ENCODE data around the gene TUBGCP2.

The TUBGCP2 gene

GRCh38 chr10:133306941-133307379 lies 1.7 kb downstream of the TUBGCP2 start:
- no peak for DNase-seq (ENCODE audit: low read depth in 2 of 2, low spot score in 1 of 2)

GRCh38 chr10:133306097-133306476 lies 2.6 kb downstream of the TUBGCP2 start:
- no peak for DNase-seq (ENCODE audit: low read depth in 2 of 2, low spot score in 1 of 2)

- DNase-seq (ENCODE audit: low read depth in 2 of 2, low spot score in 1 of 2) = no peak
Observed at GRCh38 chr10:133303206-133303605, 5.5 kb downstream of the TUBGCP2 start.

- no peak for DNase-seq (ENCODE audit: low read depth in 2 of 2, low spot score in 1 of 2)
Observed at GRCh38 chr10:133302230-133302629, 6.4 kb downstream of the TUBGCP2 start.

- DNase-seq (ENCODE audit: low read depth in 2 of 2, low spot score in 1 of 2) = no peak
Observed at GRCh38 chr10:133299738-133300137, 8.9 kb downstream of the TUBGCP2 start.

- DNase-seq (ENCODE audit: low read depth in 2 of 2, low spot score in 1 of 2) = no peak
Observed at GRCh38 chr10:133299224-133299623, 9.4 kb downstream of the TUBGCP2 start.

DNA sequence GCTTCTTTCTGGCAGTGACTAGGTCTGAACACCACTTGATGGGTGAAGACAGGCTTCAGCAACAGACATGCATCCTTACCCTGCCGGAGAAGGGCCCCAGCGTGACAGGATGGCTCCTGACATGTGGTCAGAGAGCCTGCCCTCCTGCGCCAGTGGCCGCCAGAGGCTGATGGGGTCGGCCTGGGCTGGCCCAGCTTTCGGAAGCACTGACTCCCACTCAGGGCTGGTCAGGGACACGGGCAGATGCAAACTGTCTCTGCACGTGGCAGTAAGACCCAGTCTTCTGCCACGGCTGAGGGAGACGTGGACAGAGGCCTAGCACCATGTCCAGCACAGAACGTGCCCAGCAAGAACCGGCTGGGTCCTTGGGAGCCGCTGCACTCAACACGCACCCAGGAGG lies 10.2 kb downstream of the TUBGCP2 start:
- no peak for DNase-seq (ENCODE audit: low read depth in 2 of 2, low spot score in 1 of 2)

DNA sequence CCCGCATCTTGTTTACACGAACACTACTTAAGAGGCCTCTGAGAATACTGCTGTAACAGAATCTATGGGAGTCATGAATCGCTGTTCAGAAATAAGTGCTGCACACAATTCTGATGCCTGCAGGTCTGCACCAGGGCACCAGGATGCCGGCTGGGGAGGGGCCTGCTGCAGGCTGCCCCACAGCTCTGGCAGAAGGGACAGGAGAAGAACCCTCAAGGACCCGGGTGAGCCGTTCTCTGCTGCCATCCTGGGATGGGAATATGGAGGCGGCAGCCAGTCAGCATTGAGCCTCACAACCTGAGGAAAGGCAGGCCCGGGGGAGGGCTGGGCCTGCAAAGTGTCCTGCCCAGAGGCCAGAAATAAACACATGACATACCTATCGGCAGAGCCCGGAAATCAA lies 11.2 kb downstream of the TUBGCP2 start:
- DNase-seq (ENCODE audit: low read depth in 2 of 2, low spot score in 1 of 2) = no peak

- DNase-seq (ENCODE audit: low read depth in 2 of 2, low spot score in 1 of 2) = no peak
Observed at GRCh38 chr10:133295426-133296320, 13.0 kb downstream of the TUBGCP2 start.

DNA sequence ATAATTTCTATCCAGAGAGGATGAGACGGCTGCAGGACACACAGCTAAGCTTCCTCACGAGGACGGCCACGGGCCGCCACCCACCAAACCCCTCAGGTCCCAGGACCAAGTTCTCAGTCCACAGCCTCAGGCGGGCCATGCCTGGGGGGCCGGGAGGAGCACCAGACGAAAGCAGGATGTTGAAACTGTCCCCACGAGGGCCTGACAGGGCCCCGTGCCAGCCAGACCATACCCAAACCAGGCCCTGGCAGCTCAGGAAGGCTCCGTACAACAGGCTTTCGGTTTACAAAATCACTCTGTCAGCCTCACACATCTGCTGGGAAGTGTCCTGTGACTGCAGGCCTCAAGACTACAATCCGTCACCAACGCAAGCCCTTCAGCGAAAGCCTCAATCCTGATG lies 14.5 kb downstream of the TUBGCP2 start:
- no peak for DNase-seq (ENCODE audit: low read depth in 2 of 2, low spot score in 1 of 2)

GRCh38 chr10:133293810-133294119 lies 14.9 kb downstream of the TUBGCP2 start:
- DNase-seq (ENCODE audit: low read depth in 2 of 2, low spot score in 1 of 2) = no peak

DNA sequence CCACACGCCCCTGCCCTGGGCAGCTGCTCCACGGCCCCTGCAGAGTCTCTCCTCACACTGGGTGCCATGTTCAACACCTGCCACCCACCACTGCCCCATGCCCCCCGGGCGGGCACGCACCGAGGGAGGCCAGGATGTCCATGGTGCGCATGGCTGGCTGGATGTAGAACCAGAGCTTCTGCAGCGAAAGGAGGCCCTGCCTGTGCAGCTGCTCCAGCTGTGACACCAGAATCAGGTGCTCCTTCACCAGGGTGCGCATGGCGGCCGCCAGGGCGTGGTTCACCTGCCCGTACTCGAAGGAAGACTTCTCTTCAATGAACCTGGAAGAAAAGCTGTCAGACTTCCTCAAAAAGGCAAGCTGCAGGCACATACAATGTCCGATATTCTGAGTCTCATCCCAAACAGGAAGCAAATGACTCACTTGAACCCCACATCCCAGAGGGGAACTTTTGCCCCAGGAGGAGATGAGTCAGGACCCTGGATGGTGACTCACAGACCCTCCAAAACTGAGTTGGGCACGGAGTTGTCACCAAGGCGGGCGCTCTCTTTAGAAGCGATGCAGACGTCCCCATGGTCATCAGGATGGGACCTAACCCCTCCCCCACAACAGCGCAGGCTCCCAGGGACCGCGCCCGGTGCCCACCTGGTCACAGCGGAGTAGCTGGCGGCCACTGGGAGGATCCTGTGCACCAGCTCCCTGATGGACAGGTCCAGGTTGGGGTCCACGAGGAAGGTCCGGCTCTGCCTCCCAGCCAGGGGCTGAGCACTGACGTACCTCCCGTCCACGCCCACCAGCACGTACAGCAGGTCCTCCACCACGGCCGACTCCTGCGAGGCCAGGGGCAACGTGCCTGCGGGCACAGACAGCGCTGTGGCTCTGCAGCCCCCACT lies 15.5 kb downstream of the TUBGCP2 start:
- DNase-seq (ENCODE audit: low read depth in 2 of 2, low spot score in 1 of 2) = no peak

DNA sequence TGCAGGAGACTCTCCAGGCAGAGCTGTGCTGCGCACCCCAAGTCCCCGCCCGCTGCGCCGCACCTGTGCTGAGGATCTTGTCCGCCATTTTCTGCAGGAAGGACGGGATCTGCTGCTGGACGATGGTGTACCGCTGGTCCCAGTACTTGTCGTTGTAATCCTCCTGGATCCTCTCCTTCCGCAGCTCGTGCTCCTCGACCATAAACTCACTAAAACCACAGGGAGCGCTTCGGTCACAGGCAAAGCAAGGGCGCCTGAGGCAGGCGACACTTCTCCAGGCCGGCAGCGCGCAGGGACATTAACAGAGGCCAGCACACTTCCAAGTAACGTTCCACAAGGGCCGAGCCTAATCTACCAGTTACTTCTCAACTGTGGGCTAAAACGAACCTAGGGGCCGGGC lies 18.9 kb downstream of the TUBGCP2 start:
- DNase-seq (ENCODE audit: low read depth in 2 of 2, low spot score in 1 of 2) = no peak

GRCh38 chr10:133287832-133288500 lies 20.7 kb downstream of the TUBGCP2 start:
- DNase-seq (ENCODE audit: low read depth in 2 of 2, low spot score in 1 of 2) = no peak

GRCh38 chr10:133286366-133286765 lies 22.3 kb downstream of the TUBGCP2 start:
- DNase-seq (ENCODE audit: low read depth in 2 of 2, low spot score in 1 of 2) = no peak

DNA sequence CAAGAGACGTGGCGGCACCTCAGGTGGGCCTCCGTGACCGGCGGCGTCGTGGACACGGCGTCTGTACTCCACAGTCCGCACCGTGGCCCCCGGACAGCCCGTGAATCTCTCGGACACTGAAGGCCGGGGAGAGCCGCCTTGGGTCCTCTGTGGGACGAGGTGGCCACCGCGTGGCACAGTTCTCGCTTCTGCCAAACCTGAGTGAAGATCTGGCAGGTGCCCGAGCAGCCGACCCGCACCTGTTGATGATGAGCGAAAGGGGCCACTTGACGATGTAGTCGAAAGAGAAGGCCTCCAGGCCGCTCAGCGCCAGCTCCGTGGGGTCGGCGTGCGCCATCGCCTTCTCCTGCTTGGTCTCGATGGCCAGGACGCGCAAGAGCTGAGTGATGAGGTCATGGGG lies 23.5 kb downstream of the TUBGCP2 start:
- DNase-seq (ENCODE audit: low read depth in 2 of 2, low spot score in 1 of 2) = no peak

- DNase-seq (ENCODE audit: low read depth in 2 of 2, low spot score in 1 of 2) = no peak
Observed at GRCh38 chr10:133283931-133284330, 24.7 kb downstream of the TUBGCP2 start.

DNA sequence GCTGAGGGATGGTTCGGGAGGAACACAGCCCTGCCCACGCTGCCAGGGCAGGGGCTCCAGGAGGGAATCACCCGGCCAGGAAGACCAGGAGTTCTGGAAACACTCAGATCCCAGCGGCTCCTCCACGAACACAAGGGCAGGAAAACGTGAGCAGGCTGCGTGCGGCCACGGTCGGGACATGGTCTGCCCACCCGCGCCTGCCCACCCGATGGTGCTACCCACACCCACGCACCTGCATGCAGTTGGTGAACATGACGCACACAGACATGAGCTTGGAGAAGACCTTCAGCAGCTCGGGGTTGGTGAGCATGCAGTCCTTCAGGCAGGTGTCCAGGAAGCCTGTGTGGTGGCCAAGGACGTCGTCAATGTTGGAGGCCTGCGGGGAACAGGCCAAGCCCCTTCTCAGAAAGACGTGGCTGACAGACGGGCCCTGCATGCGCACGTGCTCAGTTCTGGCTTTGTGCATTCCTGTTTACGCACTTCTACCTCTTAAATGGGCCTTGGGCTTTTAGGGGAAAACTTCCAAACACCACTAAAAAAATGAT lies 25.8 kb downstream of the TUBGCP2 start:
- no peak for DNase-seq (ENCODE audit: low read depth in 2 of 2, low spot score in 1 of 2)

DNA sequence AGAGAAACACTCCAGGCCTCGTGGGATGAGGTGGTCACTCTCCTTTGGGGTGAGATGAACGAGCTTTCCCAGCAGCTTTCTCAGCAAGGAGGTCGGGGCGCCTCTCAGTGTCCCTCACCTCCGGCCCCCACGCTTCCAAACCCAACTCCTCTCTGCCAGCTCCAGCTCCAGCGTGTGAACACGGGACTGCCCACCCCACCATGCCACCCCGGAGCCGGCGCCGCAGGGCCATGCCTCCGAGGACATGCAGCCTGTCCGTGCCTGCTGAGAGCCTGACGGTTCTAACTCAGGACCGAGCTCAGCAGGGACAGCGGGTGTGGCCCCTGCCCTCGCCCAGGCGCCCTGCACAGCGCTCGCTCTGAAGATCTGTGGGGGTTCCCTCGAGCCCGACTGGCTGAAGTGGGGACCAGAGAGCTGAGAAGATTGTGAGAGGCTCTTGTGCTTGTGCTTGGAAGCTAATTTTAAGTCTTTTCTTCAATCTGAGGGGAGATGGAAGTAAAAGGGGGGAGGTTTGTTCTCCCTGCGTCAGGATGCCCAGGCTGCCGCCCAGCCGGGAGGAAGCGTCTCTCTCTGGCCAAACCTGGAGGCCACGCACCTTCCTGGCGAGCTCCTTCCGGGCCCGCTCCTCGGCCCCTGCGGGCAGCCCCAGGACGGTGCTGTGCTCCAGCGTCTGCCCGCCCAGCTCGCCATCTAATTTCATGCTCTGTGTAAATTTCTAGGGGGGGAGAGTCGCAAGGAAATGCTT lies 26.9 kb downstream of the TUBGCP2 start:
- no peak for DNase-seq (ENCODE audit: low read depth in 2 of 2, low spot score in 1 of 2)

DNA sequence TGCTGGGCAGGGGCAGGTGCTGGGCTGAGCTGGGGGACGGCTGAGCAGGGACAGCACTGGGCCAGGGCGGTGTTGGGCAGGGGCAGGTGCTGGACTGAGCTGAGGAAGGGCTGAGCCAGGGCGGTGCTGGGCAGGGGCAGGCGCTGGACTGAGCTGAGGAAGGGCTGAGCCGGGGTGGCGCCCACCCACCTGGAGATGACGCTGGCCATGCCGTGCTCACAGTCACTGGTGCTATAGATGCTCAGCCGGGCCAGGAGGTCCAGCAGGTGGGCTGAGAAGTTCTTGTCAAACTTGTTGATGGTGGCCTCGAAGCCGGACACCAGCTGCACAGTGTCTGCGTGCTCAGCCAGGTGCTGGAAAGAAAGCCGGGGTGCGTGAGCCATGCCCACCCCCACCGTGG lies 27.6 kb downstream of the TUBGCP2 start:
- DNase-seq (ENCODE audit: low read depth in 2 of 2, low spot score in 1 of 2) = no peak

Data from stimulated activated CD8-positive, alpha-beta memory T cell treated with anti-CD3 and anti-CD28 coated beads, Interleukin-4, amount 100 ng/mL, for 1 hour (primary cell).